HG02938 (cell line): ENCODE measurements around the gene HDAC10.

Source experiments
- ATAC-seq: cut with Tn5 transposase; IDR thresholded peaks from one replicate; pipeline ENCODE4 v1.9.1; 2021; ENCODE audit warnings: mild to moderate bottlenecking, moderate library complexity; ENCODE audit not compliant: unreplicated experiment

Gene HDAC10

GRCh38 chr22:50243685-50244419, 7.2 kb downstream of the HDAC10 start:
- ATAC-seq: peak; percentile 19

- ATAC-seq: no peak
Measured at GRCh38 chr22:50242406-50242949, 8.6 kb downstream of the HDAC10 start.

DNA sequence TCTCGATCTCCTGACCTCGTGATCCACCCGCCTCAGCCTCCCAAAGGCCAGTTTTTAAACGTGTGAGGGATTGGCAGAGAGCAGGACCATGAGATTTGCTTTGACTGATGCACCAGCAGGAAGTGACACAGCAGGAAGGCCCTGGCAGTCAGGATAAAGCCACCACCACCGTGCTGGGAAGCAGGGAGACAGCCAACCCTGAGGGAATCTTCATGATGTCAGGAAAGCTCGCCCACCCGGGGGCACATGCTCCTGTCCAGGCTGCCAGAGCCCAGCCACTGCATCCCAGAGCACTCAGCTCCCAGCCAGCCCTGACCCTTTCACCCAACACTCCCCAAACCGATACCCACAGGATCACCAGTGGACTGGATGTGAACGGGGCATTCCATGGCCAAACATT, 12.3 kb downstream of the HDAC10 start:
- ATAC-seq: no peak

DNA sequence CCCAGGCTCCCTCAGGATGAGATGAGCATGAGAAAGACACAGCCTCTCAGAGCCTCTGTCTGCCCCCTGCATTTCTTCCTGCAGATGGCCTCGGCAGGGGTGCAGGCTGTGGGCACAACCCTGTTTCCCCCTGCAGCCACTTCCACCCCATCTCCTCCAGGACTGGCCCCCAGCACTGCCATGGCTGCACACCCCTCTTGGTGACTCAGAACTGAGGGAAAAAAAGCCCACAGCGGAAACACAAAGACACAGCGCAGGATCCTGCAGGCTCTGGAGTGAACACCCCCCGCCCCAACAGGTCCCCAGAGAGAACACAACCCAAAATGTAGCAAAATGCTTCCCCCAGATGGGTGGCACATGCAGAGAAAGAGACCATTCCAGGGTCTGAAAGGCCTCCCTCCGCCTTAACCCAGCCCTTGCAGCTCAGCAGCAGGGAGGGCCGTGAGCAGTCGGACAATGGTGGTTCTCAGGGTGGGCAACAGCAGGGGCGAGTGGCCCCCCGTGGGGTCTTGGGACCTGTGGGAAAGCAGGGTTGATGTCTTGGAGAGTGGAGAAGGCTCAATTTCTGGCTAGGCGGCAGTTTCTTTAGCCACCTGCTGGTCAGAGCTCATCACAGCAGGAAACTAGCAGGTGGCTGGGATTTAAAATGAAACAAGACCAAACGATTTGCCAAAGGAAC, 14.2 kb downstream of the HDAC10 start:
- ATAC-seq: no peak

GRCh38 chr22:50233223-50233622, 17.8 kb downstream of the HDAC10 start:
- ATAC-seq: no peak

DNA sequence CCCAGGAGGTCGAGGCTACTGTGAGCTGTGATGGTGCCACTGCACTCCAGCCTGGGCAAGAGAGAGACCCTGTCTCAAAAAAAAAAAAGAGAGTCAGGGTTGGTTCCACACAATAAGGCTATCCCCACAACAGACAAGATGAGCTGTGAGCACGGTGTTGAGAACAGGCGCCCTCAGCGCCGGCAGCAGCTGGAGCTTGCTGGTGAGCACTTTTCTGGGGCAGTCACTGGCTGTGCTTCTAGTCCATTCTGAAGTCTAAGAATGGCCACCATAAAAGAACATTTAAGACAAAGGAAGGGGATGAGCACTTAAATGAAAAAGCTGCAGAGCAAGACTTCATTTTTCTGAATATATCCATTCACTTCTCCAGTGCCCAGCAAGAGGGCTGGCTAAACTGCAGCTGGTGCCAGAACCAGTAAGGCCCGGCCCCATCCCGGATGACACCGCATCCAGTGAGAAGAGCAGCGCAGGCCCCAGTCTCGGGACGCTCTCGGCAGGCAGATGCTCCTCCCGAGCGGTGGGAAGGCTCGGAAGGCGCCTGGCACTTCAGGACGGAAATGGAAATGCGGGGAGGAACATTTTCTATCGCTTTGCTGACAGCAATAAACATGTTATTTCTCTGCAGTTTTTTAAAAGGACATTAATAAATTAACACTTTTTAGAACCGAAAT, 18.4 kb downstream of the HDAC10 start:
- ATAC-seq: no peak

- no peak for ATAC-seq
Measured at GRCh38 chr22:50229370-50229769, 21.7 kb downstream of the HDAC10 start.

GRCh38 chr22:50228366-50228765, 22.7 kb downstream of the HDAC10 start:
- no peak for ATAC-seq

DNA sequence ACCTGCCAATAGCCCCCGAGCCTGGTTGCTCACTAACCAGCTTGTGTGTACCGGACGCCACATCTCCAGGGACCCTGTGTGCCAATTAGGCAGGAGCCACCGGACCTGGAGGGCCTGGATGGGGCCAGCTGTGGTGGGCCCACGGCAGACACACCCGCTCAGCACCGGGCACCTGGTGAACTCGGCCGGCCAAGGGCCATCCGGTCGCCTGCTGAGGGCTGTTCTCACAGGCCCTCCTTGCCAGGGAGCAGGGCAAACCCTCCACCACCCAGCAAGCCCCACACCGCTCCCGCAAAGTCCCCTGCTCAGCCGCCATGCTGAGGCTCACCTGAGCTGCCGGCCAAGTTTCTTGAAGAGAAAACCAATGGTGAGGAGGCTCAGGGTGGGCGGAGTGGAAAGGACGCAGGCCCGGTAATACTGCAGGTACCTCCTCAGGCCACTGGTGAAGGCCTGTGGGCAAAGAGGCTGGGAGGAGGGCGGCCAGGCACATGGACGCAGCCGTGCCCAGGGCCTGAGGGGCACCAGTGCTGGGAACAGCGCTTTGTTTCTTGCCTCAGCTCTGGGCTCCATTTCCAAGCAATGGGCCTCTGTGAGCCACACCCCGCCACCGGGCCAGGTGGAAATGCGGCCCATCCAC, 23.4 kb downstream of the HDAC10 start:
- no peak for ATAC-seq

DNA sequence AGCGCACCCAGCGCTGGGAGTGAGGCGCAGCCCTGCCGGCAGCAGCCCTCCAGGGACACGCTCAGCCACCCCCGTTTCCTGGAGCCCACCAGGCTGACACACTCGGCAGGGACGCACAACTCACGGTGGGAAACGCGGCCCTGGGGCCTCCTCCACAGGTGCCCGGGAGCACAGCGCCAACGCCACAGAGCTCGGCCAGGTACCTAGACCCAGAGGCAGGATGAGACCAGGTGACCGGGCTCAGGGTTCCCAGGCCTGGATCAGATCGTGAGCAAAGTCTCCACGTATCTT, 24.2 kb downstream of the HDAC10 start:
- no peak for ATAC-seq

- no peak for ATAC-seq
Measured at GRCh38 chr22:50226063-50226874, 24.8 kb downstream of the HDAC10 start.

DNA sequence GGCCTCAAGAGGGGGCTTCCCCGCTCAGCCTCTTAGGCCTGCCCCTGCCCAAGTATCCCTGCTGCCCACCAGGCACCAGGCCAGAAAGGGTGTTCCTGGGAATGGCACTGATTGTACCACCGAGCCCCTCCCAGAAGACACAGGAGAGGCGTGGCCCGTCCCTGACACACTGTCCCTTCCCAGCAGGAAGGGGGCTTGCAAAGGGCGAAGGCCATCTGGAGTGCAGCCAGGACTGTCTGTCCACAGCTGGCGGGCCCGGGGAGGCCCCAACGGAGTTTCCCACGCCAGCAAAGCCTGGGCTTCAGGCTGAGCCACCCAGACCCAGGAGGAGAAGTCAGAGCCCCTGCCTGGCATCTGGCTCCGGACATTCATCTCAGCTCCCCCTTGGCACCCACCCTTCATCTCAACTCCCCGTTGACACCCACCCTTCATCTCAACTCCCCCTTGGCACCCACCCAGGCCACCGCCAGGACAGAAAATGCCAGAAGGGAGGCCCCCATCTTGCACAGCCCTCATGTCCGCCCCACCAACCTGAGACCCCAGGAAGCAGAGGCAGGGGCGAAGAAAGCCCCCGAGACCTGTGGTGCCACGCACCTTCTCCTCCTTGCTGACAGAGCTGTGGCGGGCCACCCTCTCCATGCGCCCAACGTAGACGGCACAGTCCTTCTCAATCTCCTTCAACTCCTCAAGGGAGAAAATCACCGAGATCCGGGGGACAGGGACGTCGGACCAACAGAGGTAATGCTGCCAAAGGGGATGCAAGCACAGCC, 25.7 kb downstream of the HDAC10 start:
- ATAC-seq: no peak

DNA sequence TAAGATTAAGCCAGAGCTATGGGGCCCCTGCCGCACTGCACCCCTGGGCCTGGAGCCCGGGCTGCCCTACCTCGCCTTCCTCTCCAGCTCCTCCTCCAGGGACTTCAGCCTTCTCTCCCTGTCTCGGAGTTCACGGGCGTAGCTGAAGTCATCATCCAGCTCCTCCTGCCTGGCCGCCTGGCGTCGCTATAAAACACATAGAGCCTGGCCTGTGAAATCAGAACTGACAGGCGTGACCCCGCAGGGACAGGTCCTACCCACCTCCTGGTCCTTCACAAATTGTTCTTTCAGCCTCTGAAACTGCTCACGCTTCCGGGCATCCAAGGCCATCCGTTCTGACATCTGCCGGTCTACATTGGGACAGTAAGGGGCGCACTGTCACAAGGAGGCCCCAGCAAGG, 27.0 kb downstream of the HDAC10 start:
- no peak for ATAC-seq

- ATAC-seq: no peak
Measured at GRCh38 chr22:50222508-50222907, 28.6 kb downstream of the HDAC10 start.

- ATAC-seq: no peak
Measured at GRCh38 chr22:50221410-50222300, 29.4 kb downstream of the HDAC10 start.

DNA sequence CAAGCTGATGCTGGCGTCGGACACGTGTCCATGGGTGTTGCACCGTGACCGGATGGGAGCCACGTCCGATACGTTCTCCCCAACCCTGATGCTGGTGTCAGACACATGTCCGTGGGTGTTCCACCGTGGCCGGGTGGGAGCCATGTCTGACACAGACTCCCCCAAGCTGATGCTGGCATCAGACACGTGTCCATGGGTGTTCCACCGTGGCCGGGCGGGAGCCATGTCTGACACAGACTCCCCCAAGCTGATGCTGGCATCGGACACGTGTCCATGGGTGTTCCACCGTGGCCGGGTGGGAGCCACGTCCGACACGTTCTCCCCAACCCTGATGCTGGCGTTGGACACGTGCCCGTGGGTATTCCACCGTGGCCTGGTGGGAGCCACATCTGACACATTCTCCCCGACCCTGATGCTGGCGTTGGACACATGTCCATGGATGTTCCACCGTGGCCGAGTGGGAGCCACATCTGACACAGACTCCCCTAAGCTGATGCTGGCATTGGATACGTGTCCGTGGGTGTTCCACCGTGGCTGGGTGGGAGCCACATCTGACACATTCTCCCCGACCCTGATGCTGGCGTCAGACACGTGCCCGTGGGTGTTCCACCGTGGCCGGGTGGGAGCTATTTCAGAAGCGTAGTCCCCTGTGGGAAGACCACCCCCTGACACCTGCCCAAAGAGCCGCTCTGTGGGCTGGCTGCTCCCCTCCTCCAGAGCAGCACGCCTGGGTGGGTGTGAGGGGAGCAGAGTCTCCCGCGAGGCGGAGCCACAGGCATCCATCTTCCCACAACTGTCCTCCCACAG, 30.3 kb downstream of the HDAC10 start:
- no peak for ATAC-seq

DNA sequence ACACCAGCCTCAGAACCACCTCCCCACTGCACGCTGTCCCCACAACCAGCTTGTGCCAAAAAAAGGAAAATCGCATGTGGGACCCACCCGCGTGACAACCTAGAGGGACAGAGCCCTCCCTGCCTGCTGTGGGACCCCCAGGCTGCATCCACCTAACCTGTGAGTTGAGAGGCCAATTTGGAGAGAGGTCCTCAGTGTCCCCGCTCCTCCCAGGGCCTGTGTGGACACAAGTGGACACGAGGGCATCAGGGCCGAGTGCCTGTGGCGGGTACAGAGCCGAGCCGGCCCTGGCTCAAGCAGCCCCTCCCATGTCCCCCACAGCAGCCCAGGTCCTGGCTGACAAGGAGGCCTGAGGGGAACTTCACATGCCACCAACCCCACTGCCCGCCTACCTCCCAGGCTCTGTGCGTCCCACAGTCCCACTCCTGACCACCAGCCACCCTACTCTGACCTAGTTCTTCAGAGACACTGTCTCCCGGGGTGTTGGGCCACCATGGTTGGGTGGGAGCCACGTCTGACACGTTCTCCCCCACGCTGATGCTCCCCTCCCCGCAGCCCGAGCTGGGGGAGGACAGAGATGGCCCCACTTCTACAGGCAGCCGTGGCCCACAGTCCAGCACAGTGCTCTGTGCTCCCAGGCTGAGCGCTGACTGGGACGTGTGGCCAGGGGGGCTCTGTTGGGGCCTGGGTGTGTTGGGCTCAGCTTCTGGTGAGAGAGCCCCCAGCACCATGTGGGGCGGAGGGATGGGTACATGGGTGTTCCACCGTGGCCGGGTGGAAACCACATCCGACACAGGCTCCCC, 31.1 kb downstream of the HDAC10 start:
- ATAC-seq: no peak
